HEK293 (cell line): ENCODE results near the gene BCKDHA.

ENCODE experiments used
- GLI2 ChIP-seq: fragments of 450-650 bp; formaldehyde crosslinking; IDR thresholded peaks from 2 replicates; pipeline ENCODE4; 2017; ENCODE audit warnings: missing biosample characterization, missing genetic modification characterization, low read depth, borderline replicate concordance
- GLI4 ChIP-seq: fragments of 450-650 bp; formaldehyde crosslinking; IDR thresholded peaks from 2 replicates; pipeline ENCODE4 v1.5.1; 2016; ENCODE audit warnings: missing biosample characterization, missing genetic modification characterization
- HOXA7 ChIP-seq: sonication (generic); formaldehyde crosslinking; IDR thresholded peaks from 2 replicates; pipeline ENCODE4 v1.8.1; 2022; ENCODE audit warnings: missing genetic modification reagents, borderline replicate concordance
- SALL2 ChIP-seq: fragments of 450-650 bp; formaldehyde crosslinking; IDR thresholded peaks from 2 replicates; pipeline ENCODE4 v1.5.0; 2017; ENCODE audit warnings: missing biosample characterization, mild to moderate bottlenecking, missing genetic modification characterization, borderline replicate concordance
- SCRT2 ChIP-seq: fragments of 450-650 bp; formaldehyde crosslinking; IDR thresholded peaks from 2 replicates; pipeline ENCODE4 v1.5.1; 2016; ENCODE audit warnings: missing biosample characterization, missing genetic modification characterization
- SP2 ChIP-seq: fragments of 450-650 bp; formaldehyde crosslinking; IDR thresholded peaks from 2 replicates; pipeline ENCODE4 v1.5.1; 2016; ENCODE audit warnings: missing biosample characterization, missing genetic modification characterization
- SP3 ChIP-seq: fragments of 450-650 bp; formaldehyde crosslinking; IDR thresholded peaks from 2 replicates; pipeline ENCODE4 v1.5.1; 2016; ENCODE audit warnings: missing biosample characterization, missing genetic modification characterization
- ZBTB1 ChIP-seq: fragments of 450-650 bp; formaldehyde crosslinking; IDR thresholded peaks from 2 replicates; pipeline ENCODE4 v1.5.1; 2016; ENCODE audit warnings: missing biosample characterization, missing genetic modification characterization
- ZNF10 ChIP-seq: fragments of 450-650 bp; formaldehyde crosslinking; IDR thresholded peaks from 2 replicates; pipeline ENCODE4 v1.5.1; 2017; ENCODE audit warnings: missing biosample characterization, missing genetic modification characterization
- ZNF112 ChIP-seq: fragments of 450-650 bp; formaldehyde crosslinking; IDR thresholded peaks from 2 replicates; pipeline ENCODE4 v1.5.0; 2017; ENCODE audit warnings: missing biosample characterization, missing genetic modification characterization
- ZNF114 ChIP-seq: fragments of 450-650 bp; formaldehyde crosslinking; IDR thresholded peaks from 2 replicates; pipeline ENCODE4 v1.5.0; 2017; ENCODE audit warnings: missing biosample characterization, missing genetic modification characterization
- ZNF138 ChIP-seq: fragments of 450-650 bp; formaldehyde crosslinking; IDR thresholded peaks from 2 replicates; pipeline ENCODE4 v1.5.1; 2016; ENCODE audit warnings: missing biosample characterization, missing genetic modification characterization, borderline replicate concordance
- ZNF140 ChIP-seq: fragments of 450-650 bp; formaldehyde crosslinking; IDR thresholded peaks from 2 replicates; pipeline ENCODE4 v1.5.1; 2016; ENCODE audit warnings: missing biosample characterization, missing genetic modification characterization
- ZNF16 ChIP-seq: fragments of 450-650 bp; formaldehyde crosslinking; IDR thresholded peaks from 2 replicates; pipeline ENCODE4 v1.5.1; 2016; ENCODE audit warnings: low read depth, missing biosample characterization, missing genetic modification characterization
- ZNF169 ChIP-seq: fragments of 450-650 bp; formaldehyde crosslinking; IDR thresholded peaks from 2 replicates; pipeline ENCODE4 v1.5.1; 2016; ENCODE audit warnings: missing biosample characterization, missing genetic modification characterization
- ZNF266 ChIP-seq: fragments of 450-650 bp; formaldehyde crosslinking; IDR thresholded peaks from 2 replicates; pipeline ENCODE4 v1.5.1; 2016; ENCODE audit warnings: missing biosample characterization, missing genetic modification characterization, low read depth
- ZNF274 ChIP-seq, 2 experiments: fragments of 200-500 bp in 1 of 2; fragments of 450-650 bp in 1 of 2; sonication (Bioruptor generic) in 1 of 2; formaldehyde crosslinking in 1 of 2; IDR thresholded peaks; 2 replicates each; pipeline versions ENCODE4 v1.5.1 to v1.6.1; 2014 to 2016; ENCODE audit warnings: borderline replicate concordance in 1 of 2, inconsistent platforms in 1 of 2, low read length in 1 of 2, missing biosample characterization in 1 of 2, missing genetic modification characterization in 1 of 2
- ZNF335 ChIP-seq: fragments of 450-650 bp; formaldehyde crosslinking; conservative IDR thresholded peaks from 2 replicates; pipeline ENCODE4 v1.5.1; 2016; ENCODE audit warnings: missing biosample characterization, missing genetic modification characterization
- ZNF510 ChIP-seq: fragments of 450-650 bp; formaldehyde crosslinking; IDR thresholded peaks from 2 replicates; pipeline ENCODE4 v1.5.1; 2018; ENCODE audit warnings: mild to moderate bottlenecking, missing genetic modification characterization, missing biosample characterization; ENCODE audit not compliant: insufficient replicate concordance
- ZNF585B ChIP-seq: fragments of 450-650 bp; formaldehyde crosslinking; IDR thresholded peaks from 2 replicates; pipeline ENCODE4 v1.5.1; 2016; ENCODE audit warnings: missing biosample characterization, missing genetic modification characterization
- ZNF658 ChIP-seq: fragments of 450-650 bp; formaldehyde crosslinking; IDR thresholded peaks from 2 replicates; pipeline ENCODE4; 2016; ENCODE audit warnings: missing biosample characterization, missing genetic modification characterization
- ZNF677 ChIP-seq: fragments of 450-650 bp; IDR thresholded peaks from 2 replicates; pipeline ENCODE4 v1.5.0; 2018; ENCODE audit warnings: missing biosample characterization, mild to moderate bottlenecking, missing genetic modification characterization, moderate library complexity
- ZNF837 ChIP-seq: fragments of 450-650 bp; formaldehyde crosslinking; IDR thresholded peaks from 2 replicates; pipeline ENCODE4 v1.5.1; 2016; ENCODE audit warnings: missing biosample characterization, missing genetic modification characterization
- TF ChIP-seq, protein P1 (sequence below): fragments of 450-650 bp; formaldehyde crosslinking; IDR thresholded peaks from 2 replicates; pipeline ENCODE4 v1.5.1; 2017; ENCODE audit warnings: missing biosample characterization, mild to moderate bottlenecking, missing genetic modification characterization, moderate library complexity
- TF ChIP-seq, protein P2 (sequence below): fragments of 450-650 bp; formaldehyde crosslinking; optimal IDR thresholded peaks from 2 replicates; pipeline ENCODE3; 2016; ENCODE audit warnings: missing biosample characterization, mild to moderate bottlenecking, missing genetic modification characterization
- TF ChIP-seq, protein P3 (sequence below): fragments of 450-650 bp; formaldehyde crosslinking; IDR thresholded peaks from 2 replicates; pipeline ENCODE4 v1.5.1; 2016; ENCODE audit warnings: missing biosample characterization, missing genetic modification characterization
- TF ChIP-seq, protein P4 (sequence below): fragments of 450-650 bp; formaldehyde crosslinking; IDR thresholded peaks from 2 replicates; pipeline ENCODE4 v1.5.1; 2016; ENCODE audit warnings: missing biosample characterization, missing genetic modification characterization
- TF ChIP-seq, protein P5 (sequence below): fragments of 450-650 bp; formaldehyde crosslinking; IDR thresholded peaks from 2 replicates; pipeline ENCODE4 v1.5.1; 2016; ENCODE audit warnings: missing biosample characterization, missing genetic modification characterization

The BCKDHA gene

DNA sequence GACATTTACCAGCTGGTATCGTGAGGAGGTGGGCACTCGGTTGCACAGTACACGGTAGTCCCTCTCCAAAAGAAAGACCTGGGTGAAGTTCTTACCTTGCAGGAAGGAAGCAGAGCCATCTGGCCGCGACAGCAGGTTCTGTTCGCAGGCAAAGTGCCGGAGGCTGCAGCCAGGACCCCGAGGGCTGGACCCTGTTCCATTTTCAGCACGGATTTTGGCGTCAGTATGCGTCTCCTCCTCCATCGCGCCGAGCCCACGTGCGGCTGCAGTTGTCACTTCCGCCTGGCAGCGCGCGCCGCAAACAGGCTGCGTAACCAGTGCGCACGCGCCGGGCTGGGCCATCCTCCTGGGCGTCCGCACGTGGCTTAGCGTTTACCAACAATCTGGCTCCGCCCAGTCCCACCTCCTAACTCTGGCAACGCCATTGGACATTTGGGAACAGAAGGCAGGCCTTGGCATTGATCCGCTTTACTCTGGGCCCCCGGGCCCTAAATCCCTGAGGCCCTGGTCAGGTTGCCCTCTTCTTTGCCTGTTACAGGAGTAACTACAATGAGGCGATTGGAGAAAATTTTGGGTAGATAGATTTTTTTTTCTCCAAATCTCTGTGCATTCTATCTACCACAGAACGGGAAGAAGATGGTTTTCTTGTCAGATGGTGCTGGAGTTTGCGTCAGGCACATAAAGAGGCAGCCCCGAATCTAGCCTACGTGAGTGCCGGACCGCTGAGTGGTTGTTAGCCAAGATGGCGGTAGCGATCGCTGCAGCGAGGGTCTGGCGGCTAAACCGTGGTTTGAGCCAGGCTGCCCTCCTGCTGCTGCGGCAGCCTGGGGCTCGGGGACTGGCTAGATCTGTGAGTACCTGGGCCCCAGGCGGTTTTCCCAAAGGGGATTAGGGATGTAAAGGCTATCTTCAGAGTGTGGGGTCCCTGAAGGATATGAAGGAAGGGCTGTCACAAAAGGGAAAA is at the start of gene BCKDHA, which contains the start of gene EXOSC5 (continued):
- TF ChIP-seq ZBTB1 (tag by site-specific recombination), result no peak
- peak; percentile 99 for TF ChIP-seq SP2
- no peak for TF ChIP-seq GLI4 (tag by site-specific recombination)
- no peak for TF ChIP-seq ZNF837
- no peak for TF ChIP-seq ZNF16 (tag by site-specific recombination)
- no peak for TF ChIP-seq ZNF266 (tag by site-specific recombination)
- TF ChIP-seq ZNF510 (tag by site-specific recombination), result no peak
- peak; percentile 45; the same call in 1 of the 2 replicates for TF ChIP-seq SCRT2 (tag by site-specific recombination)
- peak; percentile 100 for TF ChIP-seq ZNF335 (tag by site-specific recombination)
- TF ChIP-seq, protein P1, sequence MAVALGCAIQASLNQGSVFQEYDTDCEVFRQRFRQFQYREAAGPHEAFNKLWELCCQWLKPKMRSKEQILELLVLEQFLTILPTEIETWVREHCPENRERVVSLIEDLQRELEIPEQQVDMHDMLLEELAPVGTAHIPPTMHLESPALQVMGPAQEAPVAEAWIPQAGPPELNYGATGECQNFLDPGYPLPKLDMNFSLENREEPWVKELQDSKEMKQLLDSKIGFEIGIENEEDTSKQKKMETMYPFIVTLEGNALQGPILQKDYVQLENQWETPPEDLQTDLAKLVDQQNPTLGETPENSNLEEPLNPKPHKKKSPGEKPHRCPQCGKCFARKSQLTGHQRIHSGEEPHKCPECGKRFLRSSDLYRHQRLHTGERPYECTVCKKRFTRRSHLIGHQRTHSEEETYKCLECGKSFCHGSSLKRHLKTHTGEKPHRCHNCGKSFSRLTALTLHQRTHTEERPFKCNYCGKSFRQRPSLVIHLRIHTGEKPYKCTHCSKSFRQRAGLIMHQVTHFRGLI, result no peak; the same call in 1 of the 2 replicates
- no peak for TF ChIP-seq ZNF274 (IDR thresholded peaks at IDR 0.05; ENCODE audit: low read length)
- no peak for TF ChIP-seq ZNF274 (tag by site-specific recombination; IDR thresholded peaks at IDR 0.05; ENCODE audit: borderline replicate concordance)
- TF ChIP-seq ZNF112 (tag by site-specific recombination), result no peak
- TF ChIP-seq, protein P2, sequence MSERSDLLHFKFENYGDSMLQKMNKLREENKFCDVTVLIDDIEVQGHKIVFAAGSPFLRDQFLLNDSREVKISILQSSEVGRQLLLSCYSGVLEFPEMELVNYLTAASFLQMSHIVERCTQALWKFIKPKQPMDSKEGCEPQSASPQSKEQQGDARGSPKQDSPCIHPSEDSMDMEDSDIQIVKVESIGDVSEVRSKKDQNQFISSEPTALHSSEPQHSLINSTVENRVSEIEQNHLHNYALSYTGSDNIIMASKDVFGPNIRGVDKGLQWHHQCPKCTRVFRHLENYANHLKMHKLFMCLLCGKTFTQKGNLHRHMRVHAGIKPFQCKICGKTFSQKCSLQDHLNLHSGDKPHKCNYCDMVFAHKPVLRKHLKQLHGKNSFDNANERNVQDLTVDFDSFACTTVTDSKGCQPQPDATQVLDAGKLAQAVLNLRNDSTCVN (tag by site-specific recombination), result peak; percentile 74
- TF ChIP-seq ZNF677 (tag by site-specific recombination), result no peak
- TF ChIP-seq ZNF658, result no peak
- TF ChIP-seq, protein P3, sequence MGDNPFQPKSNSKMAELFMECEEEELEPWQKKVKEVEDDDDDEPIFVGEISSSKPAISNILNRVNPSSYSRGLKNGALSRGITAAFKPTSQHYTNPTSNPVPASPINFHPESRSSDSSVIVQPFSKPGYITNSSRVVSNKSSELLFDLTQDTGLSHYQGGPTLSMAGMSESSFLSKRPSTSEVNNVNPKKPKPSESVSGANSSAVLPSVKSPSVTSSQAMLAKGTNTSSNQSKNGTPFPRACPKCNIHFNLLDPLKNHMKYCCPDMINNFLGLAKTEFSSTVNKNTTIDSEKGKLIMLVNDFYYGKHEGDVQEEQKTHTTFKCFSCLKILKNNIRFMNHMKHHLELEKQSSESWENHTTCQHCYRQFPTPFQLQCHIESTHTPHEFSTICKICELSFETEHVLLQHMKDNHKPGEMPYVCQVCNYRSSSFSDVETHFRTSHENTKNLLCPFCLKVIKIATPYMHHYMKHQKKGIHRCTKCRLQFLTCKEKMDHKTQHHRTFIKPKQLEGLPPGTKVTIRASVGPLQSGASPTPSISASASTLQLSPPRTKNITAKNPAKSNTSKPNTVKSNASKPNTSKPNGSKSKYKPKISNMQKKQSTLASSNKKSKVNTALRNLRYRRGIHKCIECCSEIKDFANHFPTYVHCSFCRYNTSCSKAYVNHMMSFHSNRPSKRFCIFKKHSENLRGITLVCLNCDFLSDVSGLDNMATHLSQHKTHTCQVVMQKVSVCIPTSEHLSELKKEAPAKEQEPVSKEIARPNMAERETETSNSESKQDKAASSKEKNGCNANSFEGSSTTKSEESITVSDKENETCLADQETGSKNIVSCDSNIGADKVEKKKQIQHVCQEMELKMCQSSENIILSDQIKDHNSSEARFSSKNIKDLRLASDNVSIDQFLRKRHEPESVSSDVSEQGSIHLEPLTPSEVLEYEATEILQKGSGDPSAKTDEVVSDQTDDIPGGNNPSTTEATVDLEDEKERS, result 0 out of 2 replicates have a peak, but pooled peaks have one; percentile 22
- no peak for TF ChIP-seq ZNF138 (tag by site-specific recombination)
- peak; percentile 99 for TF ChIP-seq SP3
- TF ChIP-seq, protein P4, sequence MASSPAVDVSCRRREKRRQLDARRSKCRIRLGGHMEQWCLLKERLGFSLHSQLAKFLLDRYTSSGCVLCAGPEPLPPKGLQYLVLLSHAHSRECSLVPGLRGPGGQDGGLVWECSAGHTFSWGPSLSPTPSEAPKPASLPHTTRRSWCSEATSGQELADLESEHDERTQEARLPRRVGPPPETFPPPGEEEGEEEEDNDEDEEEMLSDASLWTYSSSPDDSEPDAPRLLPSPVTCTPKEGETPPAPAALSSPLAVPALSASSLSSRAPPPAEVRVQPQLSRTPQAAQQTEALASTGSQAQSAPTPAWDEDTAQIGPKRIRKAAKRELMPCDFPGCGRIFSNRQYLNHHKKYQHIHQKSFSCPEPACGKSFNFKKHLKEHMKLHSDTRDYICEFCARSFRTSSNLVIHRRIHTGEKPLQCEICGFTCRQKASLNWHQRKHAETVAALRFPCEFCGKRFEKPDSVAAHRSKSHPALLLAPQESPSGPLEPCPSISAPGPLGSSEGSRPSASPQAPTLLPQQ (tag by site-specific recombination), result peak; percentile 72
- TF ChIP-seq ZNF114, result no peak
- TF ChIP-seq, protein P5, sequence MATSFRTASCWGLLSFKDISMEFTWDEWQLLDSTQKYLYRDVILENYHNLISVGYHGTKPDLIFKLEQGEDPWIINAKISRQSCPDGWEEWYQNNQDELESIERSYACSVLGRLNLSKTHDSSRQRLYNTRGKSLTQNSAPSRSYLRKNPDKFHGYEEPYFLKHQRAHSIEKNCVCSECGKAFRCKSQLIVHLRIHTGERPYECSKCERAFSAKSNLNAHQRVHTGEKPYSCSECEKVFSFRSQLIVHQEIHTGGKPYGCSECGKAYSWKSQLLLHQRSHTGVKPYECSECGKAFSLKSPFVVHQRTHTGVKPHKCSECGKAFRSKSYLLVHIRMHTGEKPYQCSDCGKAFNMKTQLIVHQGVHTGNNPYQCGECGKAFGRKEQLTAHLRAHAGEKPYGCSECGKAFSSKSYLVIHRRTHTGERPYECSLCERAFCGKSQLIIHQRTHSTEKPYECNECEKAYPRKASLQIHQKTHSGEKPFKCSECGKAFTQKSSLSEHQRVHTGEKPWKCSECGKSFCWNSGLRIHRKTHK (tag by site-specific recombination), result no peak
- no peak for TF ChIP-seq ZNF585B
- no peak for TF ChIP-seq GLI2
- TF ChIP-seq ZNF10 (tag by site-specific recombination), result peak; percentile 26; the same call in 1 of the 2 replicates
- TF ChIP-seq ZNF169, result no peak
- no peak for TF ChIP-seq HOXA7
- no peak for TF ChIP-seq ZNF140 (tag by site-specific recombination)
- TF ChIP-seq SALL2 (tag by site-specific recombination), result no peak
